WTC11 (cell line): ENCODE data around the gene GPR26. TPM values are rescaled to one million over a fixed set of nuclear protein-coding genes. Genes with fewer than 3 reads are reported as not detected.

Experiments
- ATAC-seq: fragments of 200-7000 bp; cut with Tn5 transposase; 2 replicates; pipeline ENCODE4 v1.10.0; 2021; ENCODE audit warnings: mild to moderate bottlenecking, moderate library complexity
- CTCF ChIA-PET: fragments of 300-600 bp; sonication (Branson Sonifier 250); formaldehyde crosslinking; loops from one replicate; lab custom pipeline; 2021; ENCODE audit warnings: antibody characterized with exemption; lab: Charles Lee
- POLR2A ChIA-PET: fragments of 350-600 bp; sonication (Branson Sonifier 250); formaldehyde crosslinking; loops from one replicate; lab custom pipeline; 2021; ENCODE audit warnings: antibody characterized with exemption; lab: Charles Lee
- DNase-seq: peaks from one replicate; pipeline ENCODE4 v3.0.0; 2021; ENCODE audit warnings: low spot score
- H3K27ac Mint-ChIP-seq: 2 replicates; pipeline ENCODE4 v1.8.0; 2021; ENCODE audit warnings: mixed read lengths
- H3K27me3 Mint-ChIP-seq: 2 replicates; pipeline ENCODE4 v1.8.0; 2021; ENCODE audit warnings: low read depth, mild to moderate bottlenecking, moderate library complexity, mixed read lengths
- H3K36me3 Mint-ChIP-seq: 2 replicates; pipeline ENCODE4 v1.8.0; 2021; ENCODE audit warnings: mixed read lengths
- H3K4me1 Mint-ChIP-seq: 2 replicates; pipeline ENCODE4 v1.8.0; 2022; ENCODE audit warnings: mixed read lengths
- H3K4me3 Mint-ChIP-seq: 2 replicates; pipeline ENCODE4 v1.8.0; 2021; ENCODE audit warnings: mild to moderate bottlenecking, moderate library complexity, mixed read lengths
- H3K9me3 Mint-ChIP-seq: 2 replicates; pipeline ENCODE4 v1.8.0; 2021; ENCODE audit warnings: mixed read lengths
- ATF1 ChIP-seq: sonication (generic); formaldehyde crosslinking; IDR thresholded peaks from 2 replicates; pipeline ENCODE4 v1.8.1; 2023; ENCODE audit warnings: mild to moderate bottlenecking, moderate library complexity, missing genetic modification reagents
- CDX4 ChIP-seq: fragments of 250-450 bp; sonication (Bioruptor Pico); IDR thresholded peaks from 2 replicates; pipeline ENCODE4 v1.9.0; 2021; ENCODE audit warnings: moderate library complexity, mild to moderate bottlenecking, inconsistent platforms, borderline replicate concordance
- CREM ChIP-seq: sonication (generic); formaldehyde crosslinking; IDR thresholded peaks from 2 replicates; pipeline ENCODE4 v1.8.1; 2022; ENCODE audit warnings: mild to moderate bottlenecking, missing genetic modification reagents, moderate library complexity
- CTCF ChIP-seq: fragments of 200-600 bp; IDR thresholded peaks from 2 replicates; pipeline ENCODE4 v1.8.0; 2022; ENCODE audit warnings: antibody characterized with exemption
- E2F4 ChIP-seq: sonication (generic); formaldehyde crosslinking; IDR thresholded peaks from 2 replicates; pipeline ENCODE4 v1.8.1; 2022; ENCODE audit warnings: low read depth, mild to moderate bottlenecking, moderate library complexity, missing genetic modification reagents, borderline replicate concordance
- ESRRA ChIP-seq: sonication (generic); formaldehyde crosslinking; IDR thresholded peaks from 2 replicates; pipeline ENCODE4 v1.8.1; 2022; ENCODE audit warnings: mild to moderate bottlenecking, missing genetic modification reagents, borderline replicate concordance
- HMGA2 ChIP-seq: fragments of 250-450 bp; sonication (Bioruptor Pico); IDR thresholded peaks from 2 replicates; pipeline ENCODE4 v1.4.0; 2021; ENCODE audit warnings: mild to moderate bottlenecking, moderate library complexity
- HMGXB4 ChIP-seq: sonication (generic); formaldehyde crosslinking; IDR thresholded peaks from 2 replicates; pipeline ENCODE4 v1.8.1; 2023; ENCODE audit warnings: mild to moderate bottlenecking, moderate library complexity, missing genetic modification reagents
- IRF1 ChIP-seq: sonication (generic); formaldehyde crosslinking; IDR thresholded peaks from 2 replicates; pipeline ENCODE4 v1.8.0; 2023; ENCODE audit warnings: missing genetic modification reagents
- KAT7 ChIP-seq: sonication (generic); formaldehyde crosslinking; IDR thresholded peaks from 2 replicates; pipeline ENCODE4 v1.8.1; 2023; ENCODE audit warnings: missing genetic modification reagents, mild to moderate bottlenecking, borderline replicate concordance
- MXD4 ChIP-seq: fragments of 250-450 bp; sonication (Bioruptor Pico); IDR thresholded peaks from 2 replicates; pipeline ENCODE4 v1.8.0; 2021; ENCODE audit warnings: mild to moderate bottlenecking, moderate library complexity, borderline replicate concordance
- NFYB ChIP-seq: sonication (generic); formaldehyde crosslinking; conservative IDR thresholded peaks from 2 replicates; pipeline ENCODE4 v1.8.0; 2022; ENCODE audit warnings: low read depth, missing genetic modification reagents
- NR1H2 ChIP-seq: sonication (generic); formaldehyde crosslinking; IDR thresholded peaks from 2 replicates; pipeline ENCODE4 v1.9.0; 2021; ENCODE audit warnings: mild to moderate bottlenecking, moderate library complexity, missing genetic modification reagents
- TP53 ChIP-seq: sonication (generic); formaldehyde crosslinking; IDR thresholded peaks from 2 replicates; pipeline ENCODE4 v1.8.1; 2023; ENCODE audit warnings: mild to moderate bottlenecking, missing genetic modification reagents
- USF2 ChIP-seq: sonication (generic); formaldehyde crosslinking; IDR thresholded peaks from 2 replicates; pipeline ENCODE4 v1.8.1; 2023; ENCODE audit warnings: mild to moderate bottlenecking, missing genetic modification reagents, moderate library complexity
- ZNF138 ChIP-seq: sonication (generic); formaldehyde crosslinking; conservative IDR thresholded peaks from 2 replicates; pipeline ENCODE4 v1.8.1; 2022; ENCODE audit warnings: mild to moderate bottlenecking, moderate library complexity, missing genetic modification reagents
- ZNF232 ChIP-seq: sonication (generic); formaldehyde crosslinking; IDR thresholded peaks from 2 replicates; pipeline ENCODE4 v1.8.0; 2022; ENCODE audit warnings: mild to moderate bottlenecking, missing genetic modification reagents
- ZNF416 ChIP-seq: fragments of 250-450 bp; sonication (Bioruptor Pico); IDR thresholded peaks from 2 replicates; pipeline ENCODE4 v1.9.0; 2021; ENCODE audit warnings: mild to moderate bottlenecking, inconsistent platforms
- ZNF423 ChIP-seq: fragments of 250-450 bp; sonication (Bioruptor Pico); IDR thresholded peaks from 2 replicates; pipeline ENCODE4 v2.1.2; 2022; ENCODE audit warnings: mild to moderate bottlenecking, moderate library complexity
- total RNA-seq: library from RNA; stranded (reverse); gene quantifications from 3 replicates; pipeline ENCODE4 v1.2.3, GENCODE V29; 2021

GPR26 gene
- total RNA-seq, 1 experiment from 2014 or later, result 0.07 TPM

- peaks cover 5% of the 10 kb centered on the region for H3K36me3 Mint-ChIP-seq
- H3K27ac Mint-ChIP-seq, result no peak overlapping the region
- POLR2A ChIA-PET, result no interaction called here
- TF ChIP-seq NR1H2 (CRISPR knock-in tag) (no peak), CTCF (no peak), CREM (CRISPR knock-in tag) (no peak), HMGXB4 (CRISPR knock-in tag) (no peak), KAT7 (CRISPR knock-in tag) (no peak), NFYB (CRISPR knock-in tag) (no peak), IRF1 (CRISPR knock-in tag) (no peak), USF2 (CRISPR knock-in tag) (no peak), ZNF138 (CRISPR knock-in tag) (no peak), ZNF423 (no peak), ZNF232 (CRISPR knock-in tag) (no peak), ESRRA (CRISPR knock-in tag) (no peak), ATF1 (CRISPR knock-in tag) (no peak), TP53 (CRISPR knock-in tag) (no peak)
- H3K27me3 Mint-ChIP-seq, result peaks cover 7% of the 10 kb centered on the region
- H3K9me3 Mint-ChIP-seq, result peaks cover 16% of the 10 kb centered on the region
- no peak for ATAC-seq
- H3K4me3 Mint-ChIP-seq, result no peak overlapping the region
- H3K4me1 Mint-ChIP-seq, result no peaks in the 10 kb centered on the region
- CTCF ChIA-PET, result no interaction called here
- DNase-seq, result no peak
Observed at GRCh38 chr10:123720536-123720935, 54.4 kb downstream of the GPR26 start.

- TF ChIP-seq CDX4 (CRISPR knock-in tag) (no peak), ZNF416 (CRISPR knock-in tag) (no peak), E2F4 (CRISPR knock-in tag) (no peak), HMGA2 (CRISPR knock-in tag) (no peak), MXD4 (no peak)
- ATAC-seq (no peak), DNase-seq (no peak)
- peaks cover 7% of the 10 kb centered on the region for H3K27me3 Mint-ChIP-seq
- H3K4me3 Mint-ChIP-seq, result no peak overlapping the region
- H3K36me3 Mint-ChIP-seq, result peaks cover 5% of the 10 kb centered on the region
- POLR2A ChIA-PET, result no interaction called here
- CTCF ChIA-PET, result no interaction called here
- no peaks in the 10 kb centered on the region for H3K4me1 Mint-ChIP-seq
- peaks cover 16% of the 10 kb centered on the region for H3K9me3 Mint-ChIP-seq
- H3K27ac Mint-ChIP-seq, result no peak overlapping the region
Observed at GRCh38 chr10:123721441-123722049, 55.4 kb downstream of the GPR26 start.
